Measurements from ENCODE around the gene GAST.
"Not testable (repeated sequence)": the region's sequence is repeated elsewhere in the genome, so short reads cannot be mapped to it uniquely, and the experiment has no call there.

Gene GAST

DNA sequence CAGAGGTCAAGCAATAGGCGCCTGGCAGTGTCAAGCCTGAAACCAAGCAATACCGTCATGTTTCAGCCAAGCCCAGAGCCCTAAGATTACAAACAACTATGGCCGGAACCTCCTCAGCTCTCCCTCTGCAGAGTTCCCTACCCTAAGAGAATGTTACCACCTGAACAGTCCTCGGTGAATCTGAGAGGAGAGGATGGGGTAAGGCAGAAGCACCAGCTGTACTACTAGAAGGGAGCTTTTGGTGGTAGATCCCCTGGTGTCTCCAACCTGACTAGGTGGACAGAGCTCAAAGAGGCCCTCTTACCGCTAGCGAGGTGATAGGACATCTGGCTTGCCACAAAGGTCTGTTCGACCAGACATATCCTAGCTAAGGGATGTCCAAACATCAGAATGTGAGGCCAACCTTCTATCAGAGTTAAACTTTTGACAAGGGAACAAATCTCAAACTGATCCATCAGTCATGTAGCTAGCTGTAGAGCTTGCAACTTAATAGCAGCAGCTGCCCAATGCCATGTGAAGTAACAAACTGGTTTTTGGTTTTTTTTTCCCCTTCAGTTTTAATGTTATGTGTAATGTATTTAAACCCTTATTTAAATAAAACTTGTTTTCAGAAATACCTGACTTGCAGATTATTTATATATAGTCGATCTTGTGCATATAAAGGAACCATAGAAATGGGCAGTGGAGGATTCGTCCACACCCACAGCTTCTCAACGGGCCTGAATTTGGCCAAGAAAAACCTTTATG, 20.9 kb upstream of the GAST start:
- TF ChIP-seq, protein P1, sequence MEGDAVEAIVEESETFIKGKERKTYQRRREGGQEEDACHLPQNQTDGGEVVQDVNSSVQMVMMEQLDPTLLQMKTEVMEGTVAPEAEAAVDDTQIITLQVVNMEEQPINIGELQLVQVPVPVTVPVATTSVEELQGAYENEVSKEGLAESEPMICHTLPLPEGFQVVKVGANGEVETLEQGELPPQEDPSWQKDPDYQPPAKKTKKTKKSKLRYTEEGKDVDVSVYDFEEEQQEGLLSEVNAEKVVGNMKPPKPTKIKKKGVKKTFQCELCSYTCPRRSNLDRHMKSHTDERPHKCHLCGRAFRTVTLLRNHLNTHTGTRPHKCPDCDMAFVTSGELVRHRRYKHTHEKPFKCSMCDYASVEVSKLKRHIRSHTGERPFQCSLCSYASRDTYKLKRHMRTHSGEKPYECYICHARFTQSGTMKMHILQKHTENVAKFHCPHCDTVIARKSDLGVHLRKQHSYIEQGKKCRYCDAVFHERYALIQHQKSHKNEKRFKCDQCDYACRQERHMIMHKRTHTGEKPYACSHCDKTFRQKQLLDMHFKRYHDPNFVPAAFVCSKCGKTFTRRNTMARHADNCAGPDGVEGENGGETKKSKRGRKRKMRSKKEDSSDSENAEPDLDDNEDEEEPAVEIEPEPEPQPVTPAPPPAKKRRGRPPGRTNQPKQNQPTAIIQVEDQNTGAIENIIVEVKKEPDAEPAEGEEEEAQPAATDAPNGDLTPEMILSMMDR (IDR thresholded peaks at IDR 0.05; ENCODE audit: borderline replicate concordance, insufficient read depth, low read depth, low read length), result no peak
- no peak overlapping the region for H3K4me3 ChIP-seq (ENCODE audit: low read depth, low read length)

GRCh38 chr17:41692722-41693521, 19.2 kb upstream of the GAST start:
- H3K4me3 ChIP-seq (ENCODE audit: low read depth, low read length), result no peak overlapping the region
- TF ChIP-seq, protein P1 (IDR thresholded peaks at IDR 0.05; ENCODE audit: borderline replicate concordance, insufficient read depth, low read depth, low read length), result no peak

DNA sequence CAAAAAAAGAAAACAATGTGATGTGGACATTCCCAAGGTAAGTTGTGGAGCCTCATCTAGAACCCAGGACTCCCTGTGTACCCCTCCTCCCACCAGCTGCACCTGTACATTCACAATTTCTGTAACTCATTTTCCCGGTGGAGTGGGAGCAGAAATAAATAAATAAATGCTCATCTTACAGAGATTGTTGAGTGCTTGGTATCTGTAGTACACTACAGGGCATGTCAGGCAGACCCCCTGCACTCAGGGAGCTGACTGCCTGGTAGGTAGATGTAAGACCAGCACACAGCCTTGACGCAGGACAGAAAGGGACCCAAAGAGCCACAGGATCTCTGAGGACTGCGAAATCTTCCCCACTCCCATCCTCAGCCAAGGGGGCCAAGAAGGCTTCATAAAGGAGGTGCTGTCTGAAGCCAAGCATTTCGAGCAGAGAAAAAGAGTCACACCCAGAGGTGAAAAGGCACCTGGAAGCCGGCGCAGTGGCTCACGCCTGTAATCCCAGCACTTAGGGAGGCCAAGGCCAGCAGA, 16.9 kb upstream of the GAST start:
- no peak overlapping the region for H3K4me3 ChIP-seq (ENCODE audit: low read depth, low read length)
- TF ChIP-seq, protein P1 (IDR thresholded peaks at IDR 0.05; ENCODE audit: borderline replicate concordance, insufficient read depth, low read depth, low read length), result no peak

GRCh38 chr17:41695954-41696757, 16.0 kb upstream of the GAST start:
- TF ChIP-seq, protein P1 (IDR thresholded peaks at IDR 0.05; ENCODE audit: borderline replicate concordance, insufficient read depth, low read depth, low read length), result peak; percentile 78
- no peak overlapping the region for H3K4me3 ChIP-seq (ENCODE audit: low read depth, low read length)

DNA sequence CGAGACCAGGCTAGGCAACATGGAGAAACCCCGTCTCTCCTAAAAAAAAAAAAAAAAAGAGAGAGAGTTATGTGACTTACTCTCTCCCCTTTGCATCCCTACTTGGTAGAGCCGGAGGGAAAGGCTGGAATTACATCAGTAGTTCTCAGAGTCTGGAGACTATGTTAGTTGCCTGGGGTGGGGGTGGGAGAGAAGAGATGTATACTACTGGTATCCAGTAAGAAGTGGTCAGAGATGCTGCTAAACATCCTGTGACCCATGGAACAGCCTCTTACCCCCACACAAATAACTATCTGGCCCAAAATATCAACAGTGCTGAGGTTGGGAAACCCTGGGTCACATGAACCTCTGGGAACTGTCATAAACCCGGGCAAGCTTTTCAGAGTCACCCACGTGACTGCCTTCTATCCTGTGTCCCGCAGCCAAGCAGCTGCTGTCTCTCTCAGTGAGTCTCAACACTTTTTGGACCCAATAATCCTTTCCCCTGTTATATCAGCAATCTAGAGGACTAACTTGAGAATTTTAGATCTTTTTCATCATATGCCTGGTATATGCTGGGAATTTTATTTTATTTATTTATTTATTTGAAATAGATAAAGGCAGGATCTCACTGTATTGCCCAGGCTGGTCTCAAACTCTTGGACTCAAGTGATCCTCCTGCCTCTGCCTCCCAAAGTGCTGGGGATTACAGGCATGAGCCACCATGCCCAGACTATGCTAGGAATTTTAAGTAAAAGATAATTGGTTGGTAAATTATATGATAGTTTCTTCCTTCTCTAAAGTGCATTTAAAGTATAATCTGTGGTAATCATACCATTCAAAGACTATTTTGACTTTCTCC, 14.8 kb upstream of the GAST start:
- TF ChIP-seq, protein P1 (IDR thresholded peaks at IDR 0.05; ENCODE audit: borderline replicate concordance, insufficient read depth, low read depth, low read length), result no peak
- no peak overlapping the region for H3K4me3 ChIP-seq (ENCODE audit: low read depth, low read length)

DNA sequence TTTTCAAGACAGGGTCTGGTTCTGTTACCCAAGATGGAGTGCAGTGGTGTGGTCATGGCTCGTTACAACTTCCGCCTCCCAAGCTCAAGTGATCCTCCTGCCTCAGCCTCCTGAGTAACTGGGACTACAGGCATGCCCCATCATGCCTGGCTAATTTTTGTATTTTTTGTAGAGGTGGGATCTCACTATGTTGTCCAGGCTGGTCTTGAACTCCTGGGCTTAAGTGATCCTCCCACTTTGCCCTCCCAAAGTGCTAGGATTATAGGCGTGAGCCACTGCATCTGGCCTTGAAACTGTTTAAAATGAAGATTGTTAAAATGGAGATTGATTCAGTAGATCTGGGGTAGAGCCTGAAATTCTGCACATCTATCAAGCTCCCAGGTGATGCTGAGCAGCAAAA, 11.3 kb upstream of the GAST start:
- H3K4me3 ChIP-seq (ENCODE audit: low read depth, low read length), result not testable (repeated sequence)
